IMR-90 (cell line): Measurements from ENCODE around the gene FBXL20. TPM values are rescaled to one million over a fixed set of nuclear protein-coding genes. Genes with fewer than 3 reads are reported as not detected.
"Not testable (repeated sequence)": the region's sequence is repeated elsewhere in the genome, so short reads cannot be mapped to it uniquely, and the experiment has no call there.

Experiments
- ATAC-seq: fragments of 200-7000 bp; cut with Tn5 transposase; 2 replicates; pipeline ENCODE4 v1.9.1; 2020; ENCODE audit warnings: low read depth, mild to moderate bottlenecking, moderate library complexity
- BruUV-seq: library from RNA; stranded (reverse); fragments of 400-500 nt; replicated peaks from 2 replicates; lab custom pipeline; 2021; lab: Mats Ljungman, UMichigan
- CTCF ChIA-PET: fragments of 300-600 bp; formaldehyde crosslinking; extraction: SDS; loops from one replicate; lab custom pipeline; 2021; ENCODE audit warnings: antibody characterized with exemption; lab: Yijun Ruan, JAX
- POLR2A ChIA-PET: fragments of 300-600 bp; sonication (Branson Sonifier 250); formaldehyde crosslinking; loops from one replicate; lab custom pipeline; 2022; ENCODE audit warnings: antibody characterized with exemption; ENCODE audit not compliant: unreplicated experiment; lab: Charles Lee
- DNase-seq: peaks from one replicate; pipeline ENCODE4 v3.0.0; 2013
- H2AFZ ChIP-seq: replicated peaks from 2 replicates; pipeline ENCODE3; 2013; ENCODE audit warnings: low read length, mild to moderate bottlenecking; ENCODE audit not compliant: poor library complexity
- H2AK5ac ChIP-seq: 2 replicates; pipeline ENCODE4 v1.6.1; 2013; ENCODE audit warnings: low read depth, low read length, inconsistent platforms
- H2AK9ac ChIP-seq: replicated peaks from 2 replicates; pipeline ENCODE3; 2013; ENCODE audit warnings: mild to moderate bottlenecking, low read depth, low read length, moderate library complexity; ENCODE audit not compliant: poor library complexity
- H2BK120ac ChIP-seq: 2 replicates; pipeline ENCODE4 v1.6.1; 2013; ENCODE audit warnings: low read depth, low read length, inconsistent platforms
- H2BK15ac ChIP-seq: 3 replicates; pipeline ENCODE4 v1.6.1; 2013; ENCODE audit warnings: low read depth, low read length, inconsistent platforms
- H2BK20ac ChIP-seq: 2 replicates; pipeline ENCODE4 v1.6.1; 2013; ENCODE audit warnings: low read depth, mild to moderate bottlenecking, inconsistent platforms, low read length, moderate library complexity
- H2BK5ac ChIP-seq: 2 replicates; pipeline ENCODE4 v1.6.1; 2013; ENCODE audit warnings: mild to moderate bottlenecking, low read depth, low read length, inconsistent platforms; ENCODE audit not compliant: poor library complexity, severe bottlenecking
- H3K14ac ChIP-seq: replicated peaks from 2 replicates; pipeline ENCODE4 v1.6.1; 2013; ENCODE audit warnings: low read depth, low read length, inconsistent platforms
- H3K18ac ChIP-seq: 2 replicates; pipeline ENCODE4 v1.6.1; 2013; ENCODE audit warnings: low read depth, low read length, control low read depth
- H3K23ac ChIP-seq: 2 replicates; pipeline ENCODE4 v1.6.1; 2013; ENCODE audit warnings: low read depth, low read length, inconsistent platforms
- H3K27ac ChIP-seq: 2 replicates; pipeline ENCODE4 v1.5.1; 2013; ENCODE audit warnings: mild to moderate bottlenecking, control low read depth, low read length; ENCODE audit not compliant: insufficient read depth
- H3K27me3 ChIP-seq: 2 replicates; pipeline ENCODE4 v1.6.1; 2013; ENCODE audit warnings: low read length; ENCODE audit not compliant: control insufficient read depth, insufficient read depth
- H3K36me3 ChIP-seq: 2 replicates; pipeline ENCODE4 v1.6.1; 2013; ENCODE audit warnings: low read length, mixed read lengths; ENCODE audit not compliant: control insufficient read depth, insufficient read depth
- H3K4ac ChIP-seq: 2 replicates; pipeline ENCODE4 v1.6.1; 2013; ENCODE audit warnings: low read depth, low read length, inconsistent platforms
- H3K4me1 ChIP-seq: 2 replicates; pipeline ENCODE4 v1.6.1; 2013; ENCODE audit warnings: low read length, mixed read lengths; ENCODE audit not compliant: control insufficient read depth, insufficient read depth
- H3K4me2 ChIP-seq: 2 replicates; pipeline ENCODE4 v1.6.1; 2013; ENCODE audit warnings: low read depth, mild to moderate bottlenecking, control low read depth, low read length, moderate library complexity
- H3K4me3 ChIP-seq: 2 replicates; pipeline ENCODE4 v1.5.1; 2013; ENCODE audit warnings: low read depth, mild to moderate bottlenecking, control low read depth, low read length, moderate library complexity; ENCODE audit not compliant: insufficient read depth
- H3K56ac ChIP-seq: 2 replicates; pipeline ENCODE4 v1.6.1; 2013; ENCODE audit warnings: low read length, inconsistent platforms; ENCODE audit not compliant: insufficient read depth; ENCODE audit errors: extremely low read depth
- H3K79me1 ChIP-seq, 2 experiments: 2 replicates each; pipeline ENCODE4 v1.6.1; 2013; ENCODE audit warnings: low read length in 2 of 2, inconsistent platforms in 1 of 2, low read depth in 1 of 2
- H3K9ac ChIP-seq: 2 replicates; pipeline ENCODE4 v1.6.1; 2013; ENCODE audit warnings: low read depth, low read length, control low read depth
- H3K9me1 ChIP-seq: 2 replicates; pipeline ENCODE4 v1.6.1; 2013; ENCODE audit warnings: low read length, inconsistent platforms; ENCODE audit not compliant: insufficient read depth
- H3K9me3 ChIP-seq: 2 replicates; pipeline ENCODE4 v1.6.1; 2013; ENCODE audit warnings: low read length; ENCODE audit not compliant: control insufficient read depth, insufficient read depth
- H4K20me1 ChIP-seq: 2 replicates; pipeline ENCODE4 v1.6.1; 2013; ENCODE audit warnings: low read length, inconsistent platforms; ENCODE audit not compliant: insufficient read depth
- H4K5ac ChIP-seq: 2 replicates; pipeline ENCODE4 v1.6.1; 2013; ENCODE audit warnings: mild to moderate bottlenecking, low read depth, low read length, control low read depth
- H4K8ac ChIP-seq, 2 experiments: 2 replicates each; pipeline ENCODE4 v1.6.1; 2013; ENCODE audit warnings: low read depth in 2 of 2, low read length in 2 of 2, control low read depth in 1 of 2, inconsistent platforms in 1 of 2
- H4K91ac ChIP-seq: 2 replicates; pipeline ENCODE4 v1.6.1; 2013; ENCODE audit warnings: low read depth, low read length, inconsistent platforms; ENCODE audit not compliant: insufficient read depth
- WGBS, 2 experiments: methylation state at CpG; one replicate each; pipeline versions ENCODE4 v1.1.5 to v1.1.7; 2013; ENCODE audit warnings: missing lambda C conversion rate in 2 of 2; ENCODE audit not compliant: insufficient read length in 1 of 2; ENCODE audit errors: extremely low coverage in 2 of 2; 5-methylcytosine and 5-hydroxymethylcytosine counted together
- dilution Hi-C: fragments of 300-500 bp; cut with HindIII; formaldehyde crosslinking; loops from one replicate; pipeline ENCODE4 v1.14.3; 2018; ENCODE audit warnings: low sequenced_read_pairs; ENCODE audit not compliant: unreplicated experiment
- in situ Hi-C: fragments of 300-500 bp; cut with MboI; formaldehyde crosslinking; loops from 3 replicates; pipeline ENCODE4 v1.14.3; 2019; ENCODE audit warnings: low sequenced_read_pairs, inconsistent platforms, mixed read lengths
- intact Hi-C: fragments of 100-400 bp; cut with micrococcal nuclease; formaldehyde crosslinking; loops from 2 replicates; pipeline ENCODE4 v1.10.0; 2022
- polyA plus RNA-seq, 3 experiments: library from polyadenylated mRNA; depleted of rRNA; stranded (reverse); fragments of >200 nt; gene quantifications; 2 replicates each; pipeline ENCODE4 v1.2.3, GENCODE V29; 2012; ENCODE audit warnings: low replicate concordance in 1 of 3
- total RNA-seq: library from RNA; depleted of rRNA; stranded (reverse); fragments of >200 nt; gene quantifications from 2 replicates; pipeline ENCODE4 v1.2.3, GENCODE V29; 2012

The FBXL20 gene
- total and polyA plus RNA-seq, 2 of the 4 experiments (the other 2 are of a cell fraction): 4.1 to 13.8 TPM

GRCh38 chr17:39334008-39334744 lies 67.2 kb downstream of the FBXL20 start:
- ATAC-seq, H3K56ac ChIP-seq, H3K9ac ChIP-seq, CTCF ChIA-PET, H2BK5ac ChIP-seq, H3K4me2 ChIP-seq, H2BK120ac ChIP-seq, POLR2A ChIA-PET, H2AK9ac ChIP-seq, H4K8ac ChIP-seq, H2AFZ ChIP-seq, in situ Hi-C loops, H3K9me1 ChIP-seq, H4K5ac ChIP-seq, intact Hi-C loops, H3K36me3 ChIP-seq, H2BK20ac ChIP-seq, H3K18ac ChIP-seq, H2AK5ac ChIP-seq, H3K4me1 ChIP-seq, H4K91ac ChIP-seq, H3K79me1 ChIP-seq, dilution Hi-C loops, H3K27ac ChIP-seq, H3K14ac ChIP-seq, H3K27me3 ChIP-seq, DNase-seq, H3K9me3 ChIP-seq, H3K4ac ChIP-seq, H4K20me1 ChIP-seq, H3K4me3 ChIP-seq, H3K23ac ChIP-seq, BruUV-seq, H2BK15ac ChIP-seq: not testable (repeated sequence)
- whole genome bisulfite sequencing, 2 experiments: no CpG with 5 or more reads among the region's 6 CpGs
